ENCODE data around the gene C1orf35.

- TF ChIP-seq GATA2 (IDR thresholded peaks at IDR 0.05; ENCODE audit: low read depth, low read length) (no peak), GATA3 (IDR thresholded peaks at IDR 0.05; ENCODE audit: low read depth, low read length) (no peak)
Measured at GRCh38 chr1:228151180-228151925, 48.2 kb upstream of the C1orf35 start.

Data from SH-SY5Y (cell line).